Inferior parietal cortex (tissue), 1 donor: ENCODE results near the gene CPA5.
"Not testable (repeated sequence)": the region's sequence is repeated elsewhere in the genome, so short reads cannot be mapped to it uniquely, and the experiment has no call there.

ENCODE experiments used
- DNase-seq: peaks from one replicate; pipeline ENCODE4 v3.0.0-alpha.2; 2016; ENCODE audit errors: extremely low spot score

CPA5 gene

GRCh38 chr7:130344271-130344866 is at the start of gene CPA5:
CPA5 (plus strand) TSS chr7:130344816; CDS start chr7:130346486, 1,670 bp downstream.
- DNase-seq, result no peak

GRCh38 chr7:130296221-130296951 is 48.2 kb upstream of the CPA5 start:
- DNase-seq, result no peak

- no peak for DNase-seq
Measured at GRCh38 chr7:130297628-130298543, 46.7 kb upstream of the CPA5 start.

- no peak for DNase-seq
Measured at GRCh38 chr7:130298544-130299326, 45.9 kb upstream of the CPA5 start.

GRCh38 chr7:130299866-130300265 is 44.8 kb upstream of the CPA5 start:
- DNase-seq, result no peak

GRCh38 chr7:130301501-130302020 is 43.1 kb upstream of the CPA5 start:
- no peak for DNase-seq

GRCh38 chr7:130302649-130303048 is 42.0 kb upstream of the CPA5 start:
- no peak for DNase-seq

DNA sequence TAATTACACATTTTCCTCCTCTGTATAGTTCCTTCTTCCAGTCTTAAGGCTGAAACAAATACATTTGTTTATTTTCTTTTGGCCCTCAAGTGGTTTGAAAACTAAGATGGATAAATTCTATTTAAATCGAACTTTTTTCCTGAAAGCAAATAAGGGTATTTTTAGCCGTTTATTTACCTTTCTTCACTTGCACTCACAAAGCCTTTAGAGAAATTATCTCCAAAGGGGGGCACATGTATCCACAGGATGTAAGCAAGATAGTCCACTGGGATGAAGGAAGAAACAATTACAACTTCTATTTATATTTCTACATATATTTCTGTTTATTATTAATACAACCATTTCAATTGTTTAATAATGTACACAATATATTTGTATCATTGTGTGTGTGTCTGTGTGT is 41.5 kb upstream of the CPA5 start:
- DNase-seq, result no peak

- DNase-seq, result no peak
Measured at GRCh38 chr7:130303551-130303950, 41.1 kb upstream of the CPA5 start.

DNA sequence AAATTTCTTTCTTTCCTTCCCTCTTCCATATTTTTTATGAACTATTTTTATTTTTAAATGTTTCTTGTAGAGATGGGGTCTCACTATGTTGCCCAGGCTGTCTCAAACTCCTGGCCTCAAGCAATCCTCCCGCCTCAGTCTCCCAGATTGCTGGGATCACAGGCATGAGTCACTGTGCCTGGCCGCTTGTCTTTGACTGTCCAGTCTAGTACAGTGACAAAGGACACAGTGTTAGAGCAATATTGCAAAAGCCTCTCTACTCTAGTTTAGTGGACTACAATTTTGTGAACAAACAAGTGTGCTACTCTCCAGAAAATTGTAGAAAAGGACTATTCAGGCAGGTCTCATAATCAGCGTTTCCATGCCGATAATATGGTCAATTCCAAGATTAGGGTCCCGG is 40.6 kb upstream of the CPA5 start:
- no peak for DNase-seq

DNA sequence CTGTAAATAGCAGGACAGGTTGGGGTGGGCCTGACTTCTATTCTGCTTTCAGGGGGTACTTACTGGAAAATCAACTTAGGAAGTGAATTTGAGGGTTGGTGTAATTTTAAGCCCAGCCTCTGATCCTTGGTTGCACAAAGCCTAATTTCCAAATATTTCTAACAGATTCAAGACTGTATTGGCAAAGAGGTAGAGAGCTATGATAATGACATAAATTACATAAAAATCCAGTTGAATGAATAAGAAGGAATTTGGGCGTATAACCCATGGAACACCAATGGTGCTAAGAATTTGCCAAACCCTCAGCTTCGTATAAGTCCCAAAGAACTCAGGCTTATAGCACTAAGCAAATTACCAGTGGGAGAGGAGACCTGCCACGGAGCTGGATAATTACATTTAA is 39.7 kb upstream of the CPA5 start:
- DNase-seq, result no peak

GRCh38 chr7:130305433-130306042 is 39.1 kb upstream of the CPA5 start:
- no peak for DNase-seq

GRCh38 chr7:130309986-130310385 is 34.6 kb upstream of the CPA5 start:
- no peak for DNase-seq

DNA sequence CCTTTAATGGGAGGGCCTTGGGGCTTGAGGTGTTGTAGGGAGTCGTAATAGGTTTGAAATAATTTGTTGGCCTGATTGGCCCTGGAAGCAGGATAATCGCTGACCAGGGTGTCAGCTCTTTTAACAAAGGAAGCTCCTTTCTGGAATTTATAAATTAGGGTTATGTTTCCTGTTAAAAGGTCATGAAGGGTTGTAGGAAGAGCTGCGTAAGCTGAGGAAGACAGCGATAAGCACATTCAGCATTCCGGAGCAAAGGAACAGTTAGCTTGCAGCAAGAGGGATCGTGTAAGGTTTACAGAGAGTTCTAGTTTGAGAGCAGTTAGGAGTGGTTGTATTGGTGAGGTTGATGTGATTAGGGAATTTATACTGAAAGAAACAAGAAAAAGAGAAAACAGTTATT is 30.3 kb upstream of the CPA5 start:
- no peak for DNase-seq

GRCh38 chr7:130319541-130319940 is 25.1 kb upstream of the CPA5 start:
- no peak for DNase-seq

- not testable (repeated sequence) for DNase-seq
Measured at GRCh38 chr7:130321542-130322229, 22.9 kb upstream of the CPA5 start.

DNA sequence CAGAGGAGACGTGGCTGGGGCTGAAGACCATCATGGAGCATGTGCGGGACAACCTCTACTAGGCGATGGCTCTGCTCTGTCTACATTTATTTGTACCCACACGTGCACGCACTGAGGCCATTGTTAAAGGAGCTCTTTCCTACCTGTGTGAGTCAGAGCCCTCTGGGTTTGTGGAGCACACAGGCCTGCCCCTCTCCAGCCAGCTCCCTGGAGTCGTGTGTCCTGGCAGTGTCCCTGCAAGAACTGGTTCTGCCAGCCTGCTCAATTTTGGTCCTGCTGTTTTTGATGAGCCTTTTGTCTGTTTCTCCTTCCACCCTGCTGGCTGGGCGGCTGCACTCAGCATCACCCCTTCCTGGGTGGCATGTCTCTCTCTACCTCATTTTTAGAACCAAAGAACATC is 22.0 kb upstream of the CPA5 start:
- DNase-seq, result no peak

DNA sequence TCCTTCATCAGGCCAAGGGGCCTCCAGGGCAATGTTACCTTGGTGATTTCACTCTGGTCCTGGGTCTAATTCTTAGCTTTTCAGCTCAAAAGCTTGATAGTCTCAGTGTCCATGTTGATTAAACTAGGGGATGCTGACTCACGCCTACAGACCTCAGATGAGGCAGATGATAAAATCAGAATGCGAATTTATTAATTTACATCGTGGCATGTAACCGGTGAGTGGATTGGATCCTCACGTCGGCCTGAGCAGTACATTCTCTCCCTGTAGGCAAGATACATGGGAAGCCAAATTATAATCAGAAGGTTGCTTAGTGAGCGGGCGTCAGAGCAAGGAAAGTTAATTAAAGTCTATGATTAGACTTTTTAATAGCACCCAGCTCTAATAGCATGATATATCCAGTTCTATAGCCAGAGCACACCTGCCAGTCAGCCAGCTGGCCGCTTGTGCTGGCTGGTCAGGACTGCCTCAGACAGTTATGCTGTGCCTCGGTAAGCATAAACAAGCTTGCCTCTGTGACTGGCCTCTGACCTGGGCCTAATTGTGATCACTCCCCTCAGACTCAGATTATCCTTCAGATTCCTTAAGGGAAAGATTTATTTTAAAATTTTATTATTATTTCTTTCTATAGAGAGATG is 20.2 kb upstream of the CPA5 start:
- no peak for DNase-seq

DNA sequence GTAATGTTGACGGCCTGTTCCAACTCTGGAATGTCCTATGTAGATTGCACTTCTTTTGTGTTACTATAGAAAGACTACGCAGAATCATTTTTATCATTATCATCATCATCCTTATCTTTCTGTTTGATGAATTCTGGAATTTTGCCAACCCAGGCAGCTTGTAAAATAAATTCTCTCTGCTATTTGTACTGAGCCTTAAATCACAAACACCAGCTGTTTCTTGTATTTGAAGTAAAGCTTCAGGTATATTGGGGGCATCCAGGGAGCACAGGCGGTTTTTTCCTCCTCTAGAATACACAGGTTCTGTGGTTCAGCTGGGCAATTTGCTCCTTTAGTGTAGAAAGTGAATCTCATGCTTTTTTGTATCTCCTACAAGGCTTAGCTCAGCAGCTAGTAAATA is 14.9 kb upstream of the CPA5 start:
- DNase-seq, result no peak
